ENCODE measurements around the gene NAT10. TPM values are rescaled to one million over a fixed set of nuclear protein-coding genes. Genes with fewer than 3 reads are reported as not detected.

Gene NAT10
- total RNA-seq, 2 donors from 2014 or later = 22.5 to 30.6 TPM

GRCh38 chr11:34161812-34162492 is 56.5 kb downstream of the NAT10 start:
- peak; percentile 36 for ATAC-seq
- no peak for DNase-seq
- intact Hi-C loops (cut with DNase I, micrococcal nuclease) = loop anchor here in 1 of 2 donors (10.0 kb wide), 1 partner anchor 157 kb away; no protein-coding TSS in a partner anchor

- DNase-seq (no peak), ATAC-seq (peak; percentile 8)
- intact Hi-C loops (cut with DNase I, micrococcal nuclease) = loop anchor here in 1 of 2 donors (10.0 kb wide), 1 partner anchor 158 kb away; no protein-coding TSS in a partner anchor
Observed at GRCh38 chr11:34162493-34162820, 57.0 kb downstream of the NAT10 start.

- intact Hi-C loops (cut with DNase I, micrococcal nuclease) = loop anchor here in 1 of 2 donors (10.0 kb wide), 1 partner anchor 158 kb away; no protein-coding TSS in a partner anchor
- ATAC-seq = no peak
- DNase-seq = no peak
Observed at GRCh38 chr11:34162856-34163255, 57.4 kb downstream of the NAT10 start.

- intact Hi-C loops (cut with DNase I, micrococcal nuclease) = loop anchor here in 1 of 2 donors (10.0 kb wide), 1 partner anchor 160 kb away; no protein-coding TSS in a partner anchor
- ATAC-seq = no peak
- DNase-seq = no peak
Observed at GRCh38 chr11:34165121-34165520, 59.7 kb downstream of the NAT10 start.

GRCh38 chr11:34165786-34166555 is 60.5 kb downstream of the NAT10 start:
- DNase-seq (no peak), ATAC-seq (peak; percentile 18)
- intact Hi-C loops (cut with DNase I, micrococcal nuclease) = loop anchor here in 1 of 2 donors (10.0 kb wide), 1 partner anchor 161 kb away; no protein-coding TSS in a partner anchor

GRCh38 chr11:34166806-34167740 is 61.6 kb downstream of the NAT10 start:
- ATAC-seq = no peak
- DNase-seq = no peak
- intact Hi-C loops (cut with DNase I, micrococcal nuclease) = loop anchor here in 1 of 2 donors (10.0 kb wide), 1 partner anchor 162 kb away; no protein-coding TSS in a partner anchor

- intact Hi-C loops (cut with DNase I, micrococcal nuclease) = loop anchor here in 1 of 2 donors (10.0 kb wide), 1 partner anchor 163 kb away; no protein-coding TSS in a partner anchor
- ATAC-seq = no peak
Observed at GRCh38 chr11:34167961-34168360, 62.5 kb downstream of the NAT10 start.

GRCh38 chr11:34168642-34169420 is 63.4 kb downstream of the NAT10 start:
- DNase-seq (no peak), ATAC-seq (no peak)
- intact Hi-C loops (cut with DNase I, micrococcal nuclease) = loop anchor here in 1 of 2 donors (10.0 kb wide), 1 partner anchor 164 kb away; no protein-coding TSS in a partner anchor

More at GRCh38 chr11:34167961-34168360, 62.5 kb downstream of the NAT10 start:
- DNase-seq = no peak

GRCh38 chr11:34169686-34170085 is 64.3 kb downstream of the NAT10 start:
- intact Hi-C loops (cut with DNase I, micrococcal nuclease) = loop anchor here (5.0 to 10.0 kb wide), 2 partner anchors 165 to 188 kb away; partner anchors contain the start of gene ABTB2 (in 1 of the 2)
- no peak for DNase-seq
- ATAC-seq = no peak

GRCh38 chr11:34173050-34173449 is 67.6 kb downstream of the NAT10 start:
- DNase-seq (no peak), ATAC-seq (no peak)
- intact Hi-C loops (cut with DNase I, micrococcal nuclease) = loop anchor here in 1 of 2 donors (5.0 kb wide), 1 partner anchor 184 kb away; the partner anchor contains the start of gene ABTB2

GRCh38 chr11:34174412-34175041 is 69.1 kb downstream of the NAT10 start:
- peak; percentile 100 for ATAC-seq
- intact Hi-C loops (cut with DNase I, micrococcal nuclease) = loop anchor here (2.0 to 5.0 kb wide), 2 partner anchors 183 to 184 kb away; partner anchors contain the start of gene ABTB2 (in 2 of the 2)
- peak; percentile 68 to 92 for DNase-seq

GRCh38 chr11:34175284-34176019 is 70.0 kb downstream of the NAT10 start:
- no peak for ATAC-seq
- intact Hi-C loops (cut with DNase I, micrococcal nuclease) = loop anchor here in 1 of 2 donors (2.0 kb wide), 1 partner anchor 183 kb away; the partner anchor contains the start of gene ABTB2
- no peak for DNase-seq

GRCh38 chr11:34176751-34177209 is 71.4 kb downstream of the NAT10 start:
- no peak for DNase-seq
- ATAC-seq = no peak
- intact Hi-C loops (cut with DNase I, micrococcal nuclease) = no loop called here

- intact Hi-C loops (cut with DNase I, micrococcal nuclease) = no loop called here
- DNase-seq (no peak), ATAC-seq (no peak)
Observed at GRCh38 chr11:34178209-34178821, 72.9 kb downstream of the NAT10 start.

GRCh38 chr11:34179026-34179675 is 73.7 kb downstream of the NAT10 start:
- DNase-seq (no peak), ATAC-seq (no peak)
- intact Hi-C loops (cut with DNase I, micrococcal nuclease) = no loop called here
